GM21515 (cell line): ENCODE data around the gene IDE.
"Not testable (repeated sequence)": the region's sequence is repeated elsewhere in the genome, so short reads cannot be mapped to it uniquely, and the experiment has no call there.

Experiments
- ATAC-seq: cut with Tn5 transposase; IDR thresholded peaks from one replicate; pipeline ENCODE4 v1.9.1; 2021; ENCODE audit not compliant: unreplicated experiment

The IDE gene

DNA sequence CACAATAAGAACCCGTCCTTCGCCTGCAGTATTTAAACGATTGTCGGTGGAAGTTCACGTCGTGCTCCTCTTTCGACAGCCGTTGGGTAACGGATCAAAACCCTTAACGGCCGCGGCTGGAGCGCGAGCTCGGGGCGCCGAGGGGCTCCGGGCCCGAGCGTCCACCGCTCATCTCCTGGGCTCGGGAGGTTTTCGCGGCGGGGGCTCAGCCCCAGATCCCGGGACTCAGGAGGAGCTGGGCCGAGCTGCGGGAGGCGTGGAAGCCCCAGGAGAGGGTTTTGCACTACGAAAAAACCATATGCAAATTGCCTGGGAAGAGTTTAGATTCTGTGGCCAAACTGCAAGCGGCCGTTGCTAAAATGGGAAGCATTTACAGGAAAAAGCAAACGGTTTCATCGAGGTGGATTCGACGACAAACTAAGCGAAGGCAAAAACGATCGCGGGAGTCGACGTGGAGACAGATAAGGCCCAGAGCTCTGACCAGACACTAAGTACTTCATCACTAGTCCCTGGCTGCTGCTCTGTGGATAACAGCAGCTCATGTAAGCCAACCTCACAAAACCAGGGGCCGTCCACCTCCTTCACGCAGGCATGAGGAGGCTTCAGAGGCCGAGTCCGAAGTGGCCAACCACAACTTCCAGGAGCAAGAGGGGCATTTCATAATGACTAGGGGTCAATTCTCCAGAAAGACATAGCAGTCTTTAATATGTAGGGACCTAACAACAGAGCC, 153.2 kb downstream of the IDE start:
- ATAC-seq = no peak

GRCh38 chr10:92419740-92420545, 153.9 kb downstream of the IDE start:
- no peak for ATAC-seq

- no peak for ATAC-seq
These were observed 155.0 kb downstream of the IDE start for GRCh38 chr10:92418891-92419290.

- ATAC-seq = no peak
These were observed 155.7 kb downstream of the IDE start for GRCh38 chr10:92418221-92418620.

DNA sequence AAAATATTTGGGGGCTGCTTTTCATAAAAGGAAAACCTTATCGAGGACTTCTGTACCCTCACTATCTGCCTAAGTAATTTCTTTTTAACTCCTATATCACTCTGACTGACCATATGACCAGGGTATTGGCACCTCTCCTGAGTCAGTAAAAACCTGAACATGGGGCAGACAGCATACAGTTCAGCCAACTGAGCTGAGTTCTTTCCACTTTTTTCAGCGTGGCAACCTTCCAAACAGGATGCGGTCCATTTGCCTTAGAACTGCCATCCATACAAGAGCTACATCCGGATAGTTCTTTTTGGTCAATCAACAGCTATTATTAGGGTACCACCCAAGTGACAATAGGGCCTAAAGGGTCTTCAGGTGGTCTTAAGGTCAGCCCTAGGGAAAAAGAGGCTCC, 160.4 kb downstream of the IDE start:
- ATAC-seq = no peak

- ATAC-seq = no peak
These were observed 160.9 kb downstream of the IDE start for GRCh38 chr10:92413011-92413410.

DNA sequence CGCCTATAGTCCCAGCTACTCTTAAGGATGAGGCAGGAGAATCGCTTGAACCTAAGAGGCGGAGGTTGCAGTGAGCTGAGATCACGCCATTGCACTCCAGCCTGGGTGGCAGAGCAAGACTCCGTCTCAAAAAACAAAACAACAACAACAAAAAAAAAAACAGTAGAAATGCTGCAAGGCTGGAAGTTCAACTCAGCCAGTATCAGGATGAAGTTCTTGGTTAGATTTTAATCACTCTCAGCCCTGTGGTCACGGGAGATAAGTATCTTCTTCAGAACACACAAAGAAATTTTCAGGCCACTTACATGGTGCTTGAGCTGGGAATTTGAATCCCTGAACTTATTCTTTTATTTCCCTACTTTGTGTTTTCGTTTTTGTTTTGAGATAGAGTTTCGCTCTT, 162.5 kb downstream of the IDE start:
- no peak for ATAC-seq

DNA sequence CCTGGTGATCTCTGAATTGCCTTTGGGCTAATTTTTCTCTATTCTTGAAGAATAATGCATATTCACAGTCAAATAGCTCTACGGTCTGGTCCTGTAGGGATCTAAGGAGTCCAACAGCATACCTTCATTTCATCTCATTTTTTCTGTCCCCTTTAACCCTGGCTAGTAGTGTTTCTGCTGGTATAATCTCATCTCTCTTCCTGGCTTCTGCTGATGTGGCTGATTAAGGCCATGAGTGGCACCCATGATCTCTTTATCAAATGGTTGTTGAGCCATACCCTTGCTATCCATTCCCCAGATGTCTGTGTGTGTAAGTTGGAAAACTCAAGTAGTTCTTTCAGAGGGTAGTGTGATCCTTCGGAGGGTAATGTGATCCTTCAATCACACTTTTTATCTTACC, 163.4 kb downstream of the IDE start:
- ATAC-seq = no peak

DNA sequence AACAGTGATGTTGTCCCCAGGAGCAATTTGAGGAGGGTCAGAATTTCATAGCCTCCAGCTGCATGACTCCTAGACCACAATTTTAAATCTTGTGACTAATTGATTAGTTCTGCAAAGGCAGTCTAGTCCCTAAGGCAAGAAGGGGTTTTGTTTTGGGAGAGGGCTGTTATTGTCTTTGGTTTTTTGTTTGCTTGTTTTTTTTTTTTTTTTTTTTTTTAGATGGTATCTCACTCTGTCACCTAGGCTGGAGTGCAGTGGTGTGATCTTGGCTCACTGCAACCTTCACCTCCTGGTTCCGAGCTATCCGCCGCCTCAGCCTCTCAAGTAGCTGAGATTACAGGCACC, 165.9 kb downstream of the IDE start:
- ATAC-seq = no peak

GRCh38 chr10:92407305-92408016, 166.4 kb downstream of the IDE start:
- ATAC-seq = no peak

- no peak for ATAC-seq
These were observed 168.4 kb downstream of the IDE start for GRCh38 chr10:92405419-92405924.

- ATAC-seq = no peak
These were observed 169.1 kb downstream of the IDE start for GRCh38 chr10:92404612-92405418.

DNA sequence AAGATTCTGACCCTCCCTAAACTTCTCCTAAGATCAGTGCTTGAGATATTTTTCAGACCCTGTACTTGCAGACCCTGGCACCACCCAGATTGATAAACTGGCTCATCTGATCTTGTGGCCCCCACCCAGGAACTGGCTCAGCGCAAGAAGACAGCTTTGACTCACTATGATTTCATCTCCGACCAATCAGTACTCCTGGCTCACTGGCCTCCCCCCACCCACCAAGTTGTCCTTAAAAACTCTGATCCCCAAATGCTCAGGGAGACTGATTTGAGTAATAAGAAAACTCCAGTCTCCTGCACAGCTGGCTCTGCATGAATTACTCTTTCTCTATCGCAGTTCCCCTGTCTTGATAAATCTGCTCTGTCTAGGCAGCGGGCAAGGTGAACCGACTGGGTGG, 171.7 kb downstream of the IDE start:
- not testable (repeated sequence) for ATAC-seq
